ENCODE measurements around the gene CAMK4. TPM values are rescaled to one million over a fixed set of nuclear protein-coding genes. Genes with fewer than 3 reads are reported as not detected.

CAMK4 gene
- total RNA-seq, 1 experiment from 2014 or later = 6.3 TPM

DNA sequence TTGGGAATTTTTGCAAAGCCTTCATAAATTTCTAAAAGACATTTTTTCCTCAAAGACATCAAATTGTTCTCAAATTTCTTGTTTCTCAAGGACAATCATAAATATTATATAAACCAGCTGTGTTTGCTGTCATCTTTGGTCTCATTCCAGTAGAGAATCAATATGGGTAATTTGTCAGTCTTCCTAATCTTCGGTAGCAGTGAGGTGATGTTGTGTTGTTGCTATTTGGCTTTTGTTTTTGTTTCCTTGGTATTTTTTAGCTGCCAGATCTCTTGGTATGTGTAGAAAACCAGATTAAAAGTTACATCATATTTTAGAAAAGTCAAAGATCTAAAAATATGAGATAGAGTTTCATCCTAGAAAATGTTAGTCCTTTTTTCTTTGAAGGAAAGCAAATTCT lies 87.5 kb downstream of the CAMK4 start:
- H3T11ph ChIP-seq (ENCODE audit: low read length) = no peak overlapping the region
- H3K79me1 ChIP-seq (ENCODE audit: insufficient read depth, low read depth, low read length, poor library complexity, severe bottlenecking) = no peaks in the 10 kb centered on the region
- Mint-ChIP-seq H3K4me1 (peaks cover 16 to 17% of the 10 kb centered on the region in 2 experiments), H3K27ac (no peak overlapping the region), H3K9me3 (no peaks in the 10 kb centered on the region), H3K4me3 (no peak overlapping the region), H3K27me3 (ENCODE audit: low read depth) (no peaks in the 10 kb centered on the region), H3K36me3 (ENCODE audit: insufficient read depth in 1 of 3, low read depth in 3 of 3) (no peaks in the 10 kb centered on the region)
- no peak overlapping the region for H2AFZ ChIP-seq (ENCODE audit: low read length)
- no peak overlapping the region for H2BK20ac ChIP-seq (ENCODE audit: low read depth, low read length, poor library complexity, severe bottlenecking)
- no peak overlapping the region for H2AK5ac ChIP-seq (ENCODE audit: insufficient read length, low read length)
- no peak overlapping the region for H3K9ac ChIP-seq (ENCODE audit: extremely low read depth, insufficient read length, low read length)
- WGBS (ENCODE audit: extremely low coverage, insufficient read length, low lambda C conversion rate) = no CpG with 5 or more reads among the region's 1 CpG
- H3K4me2 ChIP-seq (ENCODE audit: insufficient read depth, insufficient read length, low read length) = no peak overlapping the region
- no peaks in the 10 kb centered on the region for H4K20me1 ChIP-seq (ENCODE audit: control insufficient read depth, insufficient read depth, insufficient read length)
- H3K9me3 ChIP-seq (ENCODE audit: control insufficient read depth, low read depth, low read length) = no peaks in the 10 kb centered on the region
- H3K56ac ChIP-seq (ENCODE audit: insufficient read length, low read depth, low read length) = no peak overlapping the region
- H2BK12ac ChIP-seq (ENCODE audit: insufficient read length, low read depth, low read length) = no peak overlapping the region
- H3K23ac ChIP-seq (ENCODE audit: insufficient read length, low read depth, low read length) = no peak overlapping the region
- H3K4me1 ChIP-seq (ENCODE audit: insufficient read depth, low read length) = no peaks in the 10 kb centered on the region; the same call in 1 of the 2 replicates
- no peak overlapping the region for H3K14ac ChIP-seq (ENCODE audit: insufficient read depth, low read length)
- no peak overlapping the region for H4K8ac ChIP-seq (replicated peaks; ENCODE audit: insufficient read length, low read depth, low read length)
- no peak overlapping the region for H4K5ac ChIP-seq (ENCODE audit: insufficient read length, low read depth, low read length)
- no peak overlapping the region for H3K27ac ChIP-seq (ENCODE audit: insufficient read length, low read depth, low read length)
- H2BK15ac ChIP-seq (ENCODE audit: low read depth, low read length) = no peak overlapping the region
- H3K79me2 ChIP-seq (ENCODE audit: insufficient read depth, low read length) = no peaks in the 10 kb centered on the region
- H3K23me2 ChIP-seq (ENCODE audit: insufficient read length, low read depth, low read length, poor library complexity, severe bottlenecking) = no peaks in the 10 kb centered on the region
- H4K91ac ChIP-seq (ENCODE audit: insufficient read length, low read depth, low read length) = no peak overlapping the region
- H3K4ac ChIP-seq (ENCODE audit: low read depth, low read length) = no peak overlapping the region
- DNase-seq = no peak
- no peak overlapping the region for H2BK120ac ChIP-seq (ENCODE audit: low read depth, low read length, poor library complexity, severe bottlenecking)
- no peak overlapping the region for H3K18ac ChIP-seq (ENCODE audit: insufficient read length, low read depth, low read length)
- TF ChIP-seq, protein P1, sequence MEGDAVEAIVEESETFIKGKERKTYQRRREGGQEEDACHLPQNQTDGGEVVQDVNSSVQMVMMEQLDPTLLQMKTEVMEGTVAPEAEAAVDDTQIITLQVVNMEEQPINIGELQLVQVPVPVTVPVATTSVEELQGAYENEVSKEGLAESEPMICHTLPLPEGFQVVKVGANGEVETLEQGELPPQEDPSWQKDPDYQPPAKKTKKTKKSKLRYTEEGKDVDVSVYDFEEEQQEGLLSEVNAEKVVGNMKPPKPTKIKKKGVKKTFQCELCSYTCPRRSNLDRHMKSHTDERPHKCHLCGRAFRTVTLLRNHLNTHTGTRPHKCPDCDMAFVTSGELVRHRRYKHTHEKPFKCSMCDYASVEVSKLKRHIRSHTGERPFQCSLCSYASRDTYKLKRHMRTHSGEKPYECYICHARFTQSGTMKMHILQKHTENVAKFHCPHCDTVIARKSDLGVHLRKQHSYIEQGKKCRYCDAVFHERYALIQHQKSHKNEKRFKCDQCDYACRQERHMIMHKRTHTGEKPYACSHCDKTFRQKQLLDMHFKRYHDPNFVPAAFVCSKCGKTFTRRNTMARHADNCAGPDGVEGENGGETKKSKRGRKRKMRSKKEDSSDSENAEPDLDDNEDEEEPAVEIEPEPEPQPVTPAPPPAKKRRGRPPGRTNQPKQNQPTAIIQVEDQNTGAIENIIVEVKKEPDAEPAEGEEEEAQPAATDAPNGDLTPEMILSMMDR (conservative IDR thresholded peaks at IDR 0.05) = no peak
- H2BK5ac ChIP-seq (ENCODE audit: insufficient read length, low read length) = no peak overlapping the region
- no peaks in the 10 kb centered on the region for H3K27me3 ChIP-seq (ENCODE audit: insufficient read depth, low read length)
